Transverse colon (tissue), 4 donors: ENCODE data around the gene TRAF3. TPM values are rescaled to one million over a fixed set of nuclear protein-coding genes. Genes with fewer than 3 reads are reported as not detected.

Experiments used
- DNase-seq: peaks from one replicate; pipeline ENCODE4 v3.0.0-alpha.2; 2019
- H3K27ac ChIP-seq, 4 donors: fragments of 200-600 bp; sonication (generic); 2 replicates each; pipeline ENCODE4 v1.5.1; 2016 to 2018; ENCODE audit warnings: inconsistent platforms in 4 of 4
- H3K27me3 ChIP-seq: fragments of 200-600 bp; sonication (generic); 2 replicates; pipeline ENCODE4 v1.5.1; 2017; ENCODE audit warnings: inconsistent platforms
- H3K36me3 ChIP-seq, 4 donors: fragments of 200-600 bp; sonication (generic); 2 replicates each; pipeline ENCODE4 v1.5.1; 2017 to 2019; ENCODE audit warnings: inconsistent platforms in 4 of 4
- H3K4me1 ChIP-seq, 4 donors: fragments of 200-600 bp; sonication (generic); 2 replicates each; pipeline ENCODE4 v1.5.1; 2017 to 2020; ENCODE audit warnings: inconsistent platforms in 4 of 4
- H3K4me3 ChIP-seq, 4 donors: fragments of 200-600 bp; sonication (generic); 1 replicate in 1 of 4; 2 replicates in 3 of 4; pipeline versions ENCODE4 v1.5.1 to v1.6.1; 2017 to 2019; ENCODE audit warnings: inconsistent platforms in 4 of 4
- H3K9me3 ChIP-seq, 2 donors: fragments of 200-600 bp; sonication (generic); 2 replicates each; pipeline ENCODE4 v1.5.1; 2017 to 2019; ENCODE audit warnings: inconsistent platforms in 2 of 2
- CTCF ChIP-seq, 5 experiments: fragments of 200-600 bp in 3 of 5; fragments of 450-650 bp in 2 of 5; sonication (generic) in 3 of 5; IDR thresholded peaks; 1 replicate in 2 of 5; 2 replicates in 3 of 5; pipeline ENCODE4 v1.5.1; 2016 to 2017; ENCODE audit warnings: antibody characterized with exemption in 5 of 5, inconsistent platforms in 3 of 5, mild to moderate bottlenecking in 2 of 5, moderate library complexity in 1 of 5
- EP300 ChIP-seq: sonication (generic); formaldehyde crosslinking; IDR thresholded peaks from one replicate; pipeline ENCODE4 v1.6.1; 2017; ENCODE audit warnings: antibody characterized with exemption, low read depth
- POLR2A ChIP-seq: fragments of 450-650 bp; IDR thresholded peaks from one replicate; pipeline ENCODE4 v1.6.1; 2016; ENCODE audit warnings: antibody characterized with exemption, mild to moderate bottlenecking, moderate library complexity
- POLR2AphosphoS5 ChIP-seq, 3 donors: sonication (generic); formaldehyde crosslinking; IDR thresholded peaks; one replicate each; pipeline ENCODE4 v1.6.1; 2016; ENCODE audit warnings: antibody characterized with exemption in 3 of 3
- WGBS, 2 donors: methylation state at CpG; one replicate each; pipeline ENCODE4 v1.1.5; 2018; ENCODE audit warnings: low coverage in 1 of 2; 5-methylcytosine and 5-hydroxymethylcytosine counted together
- in situ Hi-C, 4 donors: fragments of 200-750 bp; cut with MboI; loops; one replicate each; pipeline versions ENCODE4 v1.15.0 to v1.15.1; 2017; ENCODE audit warnings: low sequenced_read_pairs in 3 of 4, low pct_ligation_motif_present in 1 of 4, low pct_unique_long_range_greater_than_20kb in 1 of 4
- intact Hi-C: fragments of 100-400 bp; cut with DNase I; formaldehyde crosslinking; loops from one replicate; pipeline ENCODE4 v1.15.1; 2023; ENCODE audit warnings: low total_unique reads
- total RNA-seq, 4 donors: library from RNA; depleted of rRNA; stranded (reverse); fragments of >200 nt; gene quantifications; one replicate each; pipeline ENCODE4 v1.1.0, GENCODE V29; 2016

Gene TRAF3
- total RNA-seq, 4 donors from 2014 or later = 18.7 to 28.9 (median 25.0) TPM

- TF ChIP-seq POLR2A (no peak), POLR2AphosphoS5 (IDR thresholded peaks at IDR 0.05) (no peak), EP300 (no peak), CTCF (IDR thresholded peaks at IDR 0.05) (no peak)
- no peaks in the 10 kb centered on the region for H3K27me3 ChIP-seq
- no peak overlapping the region for H3K4me3 ChIP-seq
- in situ Hi-C loops = loop anchor here in 3 of 4 donors (25.0 kb wide), 2 partner anchors 146 to 221 kb away; no protein-coding TSS in a partner anchor
- H3K4me1 ChIP-seq = no peaks in the 10 kb centered on the region
- no peak overlapping the region for H3K27ac ChIP-seq
- no peak for DNase-seq
- no peaks in the 10 kb centered on the region for H3K36me3 ChIP-seq
- intact Hi-C loops = no loop called here
- no peaks in the 10 kb centered on the region for H3K9me3 ChIP-seq
- WGBS, 2 donors = 96% methylated on average over 23 of the region's 23 CpGs; no CpG with 5 or more reads in 1 of the 2 donors
Measured at GRCh38 chr14:102907980-102908730, 130.9 kb downstream of the TRAF3 start.

- no peak for TF ChIP-seq POLR2AphosphoS5 (IDR thresholded peaks at IDR 0.05)
- no peak for TF ChIP-seq CTCF (IDR thresholded peaks at IDR 0.05)
- no peak for TF ChIP-seq POLR2A
- TF ChIP-seq EP300 = no peak
- in situ Hi-C loops (loop anchor here in 3 of 4 donors (25.0 kb wide), 2 partner anchors 147 to 222 kb away; no protein-coding TSS in a partner anchor), intact Hi-C loops (no loop called here)
- Histone ChIP-seq H3K27ac (no peak overlapping the region), H3K36me3 (no peaks in the 10 kb centered on the region), H3K4me3 (no peak overlapping the region), H3K4me1 (no peaks in the 10 kb centered on the region), H3K9me3 (no peaks in the 10 kb centered on the region), H3K27me3 (no peaks in the 10 kb centered on the region)
- no peak for DNase-seq
- WGBS, 2 donors = 94% methylated on average over 29 of the region's 29 CpGs; no CpG with 5 or more reads in 1 of the 2 donors
Measured at GRCh38 chr14:102908766-102909455, 131.7 kb downstream of the TRAF3 start.

GRCh38 chr14:102909462-102909861 lies 132.2 kb downstream of the TRAF3 start:
- no peak for DNase-seq
- H3K4me3 ChIP-seq = no peak overlapping the region
- no peaks in the 10 kb centered on the region for H3K27me3 ChIP-seq
- WGBS, 2 donors = 89% methylated on average over 10 of the region's 10 CpGs; no CpG with 5 or more reads in 1 of the 2 donors
- TF ChIP-seq POLR2AphosphoS5 (IDR thresholded peaks at IDR 0.05) (no peak), CTCF (IDR thresholded peaks at IDR 0.05) (no peak), POLR2A (no peak), EP300 (no peak)
- in situ Hi-C loops (loop anchor here in 3 of 4 donors (25.0 kb wide), 2 partner anchors 147 to 222 kb away; no protein-coding TSS in a partner anchor), intact Hi-C loops (no loop called here)
- no peaks in the 10 kb centered on the region for H3K9me3 ChIP-seq
- no peaks in the 10 kb centered on the region for H3K4me1 ChIP-seq
- no peaks in the 10 kb centered on the region for H3K36me3 ChIP-seq
- no peak overlapping the region for H3K27ac ChIP-seq

GRCh38 chr14:102909911-102910310 lies 132.7 kb downstream of the TRAF3 start:
- H3K27ac ChIP-seq = no peak overlapping the region
- DNase-seq = no peak
- intact Hi-C loops (loop anchor here (10.0 kb wide), 1 partner anchor 135 kb away; the partner anchor contains the start of gene TRAF3), in situ Hi-C loops (loop anchor here in 3 of 4 donors (25.0 kb wide), 2 partner anchors 148 to 223 kb away; no protein-coding TSS in a partner anchor)
- TF ChIP-seq POLR2AphosphoS5 (IDR thresholded peaks at IDR 0.05) (no peak), POLR2A (no peak), CTCF (IDR thresholded peaks at IDR 0.05) (no peak), EP300 (no peak)
- no peaks in the 10 kb centered on the region for H3K4me1 ChIP-seq
- no peaks in the 10 kb centered on the region for H3K9me3 ChIP-seq
- no peaks in the 10 kb centered on the region for H3K27me3 ChIP-seq
- 86 to 89% methylated on average over 2 to 10 of the region's 10 CpGs for WGBS, 2 donors
- H3K36me3 ChIP-seq = no peaks in the 10 kb centered on the region
- no peak overlapping the region for H3K4me3 ChIP-seq
